Gastrocnemius medialis (tissue), 4 donors: ENCODE results near the gene TXNRD3.

Experiments used
- POLR2A ChIP-seq, 2 donors: fragments of 450-650 bp; IDR thresholded peaks; one replicate each; pipeline ENCODE4 v1.6.1; 2017; ENCODE audit warnings: antibody characterized with exemption in 2 of 2, mild to moderate bottlenecking in 2 of 2, moderate library complexity in 2 of 2
- TF ChIP-seq, protein P1 (sequence below), 5 experiments: fragments of 450-650 bp in 3 of 5; fragments of 200-600 bp in 2 of 5; sonication (generic) in 2 of 5; IDR thresholded peaks in 4 of 5; conservative IDR thresholded peaks in 1 of 5; 1 replicate in 4 of 5; 2 replicates in 1 of 5; pipeline ENCODE4 v1.5.1; 2016 to 2019; ENCODE audit warnings: antibody characterized with exemption in 5 of 5, mild to moderate bottlenecking in 3 of 5, moderate library complexity in 3 of 5

DNA sequence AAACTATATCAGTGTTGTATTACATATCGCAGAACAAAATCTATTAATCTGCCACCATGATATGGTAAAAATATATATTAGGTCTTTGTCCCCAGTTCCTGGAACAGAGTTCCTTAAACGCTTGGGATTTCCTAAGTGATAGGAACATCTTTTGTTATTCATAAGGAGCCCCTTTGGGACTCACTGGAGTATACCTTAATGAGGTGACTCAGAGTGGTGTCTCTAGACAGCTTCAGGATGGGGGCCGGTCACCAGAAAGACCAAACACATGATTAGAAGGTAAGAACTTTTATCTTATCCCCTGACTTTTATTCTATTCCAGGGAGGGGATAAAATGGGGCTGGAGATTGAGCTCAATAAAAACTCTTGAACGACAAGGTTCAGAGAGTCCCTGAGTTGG, 36.8 kb upstream of the TXNRD3 start:
- TF ChIP-seq, protein P1, sequence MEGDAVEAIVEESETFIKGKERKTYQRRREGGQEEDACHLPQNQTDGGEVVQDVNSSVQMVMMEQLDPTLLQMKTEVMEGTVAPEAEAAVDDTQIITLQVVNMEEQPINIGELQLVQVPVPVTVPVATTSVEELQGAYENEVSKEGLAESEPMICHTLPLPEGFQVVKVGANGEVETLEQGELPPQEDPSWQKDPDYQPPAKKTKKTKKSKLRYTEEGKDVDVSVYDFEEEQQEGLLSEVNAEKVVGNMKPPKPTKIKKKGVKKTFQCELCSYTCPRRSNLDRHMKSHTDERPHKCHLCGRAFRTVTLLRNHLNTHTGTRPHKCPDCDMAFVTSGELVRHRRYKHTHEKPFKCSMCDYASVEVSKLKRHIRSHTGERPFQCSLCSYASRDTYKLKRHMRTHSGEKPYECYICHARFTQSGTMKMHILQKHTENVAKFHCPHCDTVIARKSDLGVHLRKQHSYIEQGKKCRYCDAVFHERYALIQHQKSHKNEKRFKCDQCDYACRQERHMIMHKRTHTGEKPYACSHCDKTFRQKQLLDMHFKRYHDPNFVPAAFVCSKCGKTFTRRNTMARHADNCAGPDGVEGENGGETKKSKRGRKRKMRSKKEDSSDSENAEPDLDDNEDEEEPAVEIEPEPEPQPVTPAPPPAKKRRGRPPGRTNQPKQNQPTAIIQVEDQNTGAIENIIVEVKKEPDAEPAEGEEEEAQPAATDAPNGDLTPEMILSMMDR (IDR thresholded peaks at IDR 0.05 in 4 of 5, conservative IDR thresholded peaks at IDR 0.05 in 1 of 5) = no peak
- no peak for TF ChIP-seq POLR2A (IDR thresholded peaks at IDR 0.05)
